ENCODE results near the gene USF2. TPM values are rescaled to one million over a fixed set of nuclear protein-coding genes. Genes with fewer than 3 reads are reported as not detected.

USF2 gene
- total RNA-seq, 1 donor from 2014 or later = 70.0 TPM

DNA sequence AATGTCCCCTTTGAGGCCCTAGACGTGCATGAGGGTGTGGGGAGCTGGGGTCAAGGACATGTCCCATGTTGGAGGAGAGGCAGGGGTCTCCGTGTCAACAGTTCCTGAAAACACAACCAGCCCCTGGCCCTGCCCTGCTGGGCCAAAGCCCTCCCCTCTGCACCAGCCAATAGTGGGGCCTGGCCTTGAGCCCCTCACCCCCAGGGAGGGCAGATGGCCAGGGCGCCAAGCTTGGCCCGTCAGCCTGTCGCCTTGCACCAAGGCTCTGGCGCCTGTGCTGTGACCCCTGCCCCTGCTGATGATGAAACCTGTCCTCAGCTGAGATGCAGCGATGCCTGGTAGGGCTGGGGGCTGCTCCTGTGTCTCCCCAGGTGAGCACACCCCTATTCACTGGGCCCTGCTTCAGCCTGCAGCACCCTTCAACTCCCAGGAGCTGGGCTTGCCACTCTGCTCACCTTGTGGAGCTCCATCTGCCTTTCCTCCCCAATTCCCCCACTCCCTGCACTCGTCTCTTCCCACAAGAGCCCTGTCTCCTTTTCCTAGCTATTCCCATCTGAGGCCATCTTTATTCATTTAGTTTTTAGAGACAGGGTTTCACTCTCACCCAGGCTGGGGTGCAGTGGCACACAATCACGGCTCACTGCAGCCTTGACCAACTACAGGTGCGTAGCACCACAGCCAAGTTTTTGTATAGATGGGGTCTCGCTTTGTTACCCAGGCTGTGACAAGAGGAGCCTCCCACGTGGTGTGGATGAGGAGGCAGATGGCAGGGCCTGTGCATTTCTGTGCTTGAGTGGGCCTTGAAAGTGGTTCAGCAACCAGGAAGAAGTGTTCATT, 11.4 kb downstream of the USF2 start:
- Mint-ChIP-seq H3K27me3 (ENCODE audit: low read depth, unreplicated experiment) (peaks cover 23% of the 10 kb centered on the region), H3K36me3 (ENCODE audit: low read depth, unreplicated experiment) (peaks cover 3% of the 10 kb centered on the region), H3K4me1 (ENCODE audit: low read depth, unreplicated experiment) (no peaks in the 10 kb centered on the region), H3K4me3 (ENCODE audit: unreplicated experiment) (no peak overlapping the region), H3K27ac (ENCODE audit: unreplicated experiment) (no peak overlapping the region), H3K9me3 (ENCODE audit: unreplicated experiment) (no peaks in the 10 kb centered on the region)
- Histone ChIP-seq H2AFZ (ENCODE audit: low read depth, low read length) (no peak overlapping the region), H3K4me2 (ENCODE audit: low read length) (no peak overlapping the region), H3K36me3 (ENCODE audit: insufficient read depth, low read length) (no peaks in the 10 kb centered on the region), H3K27me3 (ENCODE audit: insufficient read depth, low read length) (peaks cover 11% of the 10 kb centered on the region), H3K79me2 (ENCODE audit: insufficient read depth, low read length) (no peaks in the 10 kb centered on the region), H3K27ac (ENCODE audit: low read depth, low read length) (no peak overlapping the region), H3K4me3 (ENCODE audit: insufficient read depth, low read depth, low read length) (no peak overlapping the region), H3K9me3 (ENCODE audit: insufficient read depth, low read depth, low read length) (no peaks in the 10 kb centered on the region), H3K9ac (ENCODE audit: low read length) (no peak overlapping the region), H3K4me1 (ENCODE audit: insufficient read depth, low read length) (no peaks in the 10 kb centered on the region), H4K20me1 (ENCODE audit: insufficient read depth, low read length) (peaks cover 5% of the 10 kb centered on the region)
- DNase-seq (ENCODE audit: low read depth) (no peak), FAIRE-seq (no peak)
- no peak for TF ChIP-seq EZH2 (IDR thresholded peaks at IDR 0.05; ENCODE audit: insufficient read depth, low read length)
- TF ChIP-seq, protein P1, sequence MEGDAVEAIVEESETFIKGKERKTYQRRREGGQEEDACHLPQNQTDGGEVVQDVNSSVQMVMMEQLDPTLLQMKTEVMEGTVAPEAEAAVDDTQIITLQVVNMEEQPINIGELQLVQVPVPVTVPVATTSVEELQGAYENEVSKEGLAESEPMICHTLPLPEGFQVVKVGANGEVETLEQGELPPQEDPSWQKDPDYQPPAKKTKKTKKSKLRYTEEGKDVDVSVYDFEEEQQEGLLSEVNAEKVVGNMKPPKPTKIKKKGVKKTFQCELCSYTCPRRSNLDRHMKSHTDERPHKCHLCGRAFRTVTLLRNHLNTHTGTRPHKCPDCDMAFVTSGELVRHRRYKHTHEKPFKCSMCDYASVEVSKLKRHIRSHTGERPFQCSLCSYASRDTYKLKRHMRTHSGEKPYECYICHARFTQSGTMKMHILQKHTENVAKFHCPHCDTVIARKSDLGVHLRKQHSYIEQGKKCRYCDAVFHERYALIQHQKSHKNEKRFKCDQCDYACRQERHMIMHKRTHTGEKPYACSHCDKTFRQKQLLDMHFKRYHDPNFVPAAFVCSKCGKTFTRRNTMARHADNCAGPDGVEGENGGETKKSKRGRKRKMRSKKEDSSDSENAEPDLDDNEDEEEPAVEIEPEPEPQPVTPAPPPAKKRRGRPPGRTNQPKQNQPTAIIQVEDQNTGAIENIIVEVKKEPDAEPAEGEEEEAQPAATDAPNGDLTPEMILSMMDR (IDR thresholded peaks at IDR 0.05; ENCODE audit: insufficient read depth, low read depth, low read length) = no peak

DNA sequence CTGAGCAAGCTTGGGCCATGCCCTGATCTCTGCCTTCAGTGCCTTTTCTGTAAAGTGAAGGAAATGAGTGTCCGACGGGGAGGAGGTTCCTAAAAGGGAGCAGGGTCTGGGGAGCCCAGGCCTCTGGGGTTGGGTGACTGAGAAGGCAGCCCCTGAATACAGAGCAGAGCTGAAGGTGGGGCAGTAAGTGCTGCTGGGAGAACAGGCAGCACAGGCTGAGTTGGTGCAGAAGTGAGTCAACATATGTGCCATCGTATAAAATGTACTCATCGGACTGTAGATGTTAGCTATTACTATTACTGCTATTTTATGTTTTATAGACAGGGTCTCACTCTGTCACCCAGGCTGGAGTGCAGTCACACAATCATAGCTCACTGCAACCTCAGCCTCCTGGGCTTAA, 12.5 kb downstream of the USF2 start:
- H4K20me1 ChIP-seq (ENCODE audit: insufficient read depth, low read length) = peaks cover 4% of the 10 kb centered on the region
- H2AFZ ChIP-seq (ENCODE audit: low read depth, low read length) = no peak overlapping the region
- no peaks in the 10 kb centered on the region for H3K79me2 ChIP-seq (ENCODE audit: insufficient read depth, low read length)
- TF ChIP-seq, protein P1 (IDR thresholded peaks at IDR 0.05; ENCODE audit: insufficient read depth, low read depth, low read length) = no peak
- TF ChIP-seq EZH2 (IDR thresholded peaks at IDR 0.05; ENCODE audit: insufficient read depth, low read length) = no peak
- H3K4me3 ChIP-seq (ENCODE audit: insufficient read depth, low read depth, low read length) = no peak overlapping the region
- no peak overlapping the region for H3K27ac ChIP-seq (ENCODE audit: low read depth, low read length)
- H3K9ac ChIP-seq (ENCODE audit: low read length) = no peak overlapping the region
- peaks cover 2% of the 10 kb centered on the region for H3K36me3 Mint-ChIP-seq (ENCODE audit: low read depth, unreplicated experiment)
- no peaks in the 10 kb centered on the region for H3K36me3 ChIP-seq (ENCODE audit: insufficient read depth, low read length)
- peaks cover 23% of the 10 kb centered on the region for H3K27me3 Mint-ChIP-seq (ENCODE audit: low read depth, unreplicated experiment)
- no peaks in the 10 kb centered on the region for H3K9me3 ChIP-seq (ENCODE audit: insufficient read depth, low read depth, low read length)
- no peak for DNase-seq (ENCODE audit: low read depth)
- H3K27me3 ChIP-seq (ENCODE audit: insufficient read depth, low read length) = peaks cover 11% of the 10 kb centered on the region
- no peak for FAIRE-seq
- H3K4me3 Mint-ChIP-seq (ENCODE audit: unreplicated experiment) = no peak overlapping the region
- no peaks in the 10 kb centered on the region for H3K4me1 Mint-ChIP-seq (ENCODE audit: low read depth, unreplicated experiment)
- H3K9me3 Mint-ChIP-seq (ENCODE audit: unreplicated experiment) = no peaks in the 10 kb centered on the region
- H3K27ac Mint-ChIP-seq (ENCODE audit: unreplicated experiment) = no peak overlapping the region
- no peak overlapping the region for H3K4me2 ChIP-seq (ENCODE audit: low read length)
- no peaks in the 10 kb centered on the region for H3K4me1 ChIP-seq (ENCODE audit: insufficient read depth, low read length)
